A673 (cell line): Measurements from ENCODE around the gene ENTPD3.

Experiments used
- CTCF ChIP-seq: fragments of 300-800, 200-600 bp; sonication (generic); conservative IDR thresholded peaks from 2 replicates; pipeline ENCODE4 v1.5.1; 2017; ENCODE audit warnings: low read depth, mild to moderate bottlenecking, antibody characterized with exemption, low read length, moderate library complexity, mixed read lengths
- EZH2 ChIP-seq: fragments of 200-600 bp; sonication (generic); IDR thresholded peaks from 2 replicates; pipeline ENCODE4 v1.6.1; 2017; ENCODE audit warnings: borderline replicate concordance, low read depth, mild to moderate bottlenecking, mixed read lengths, antibody characterized with exemption, low read length; ENCODE audit not compliant: poor library complexity, severe bottlenecking

GRCh38 chr3:40387895-40388254, 891 bp downstream of the ENTPD3 start:
- TF ChIP-seq EZH2 (no peak), CTCF (no peak)
